ENCODE results near the gene PDE4D.
A peak's percentile ranks its signal among the peaks of the same experiment; 100 is the strongest.

The PDE4D gene

DNA sequence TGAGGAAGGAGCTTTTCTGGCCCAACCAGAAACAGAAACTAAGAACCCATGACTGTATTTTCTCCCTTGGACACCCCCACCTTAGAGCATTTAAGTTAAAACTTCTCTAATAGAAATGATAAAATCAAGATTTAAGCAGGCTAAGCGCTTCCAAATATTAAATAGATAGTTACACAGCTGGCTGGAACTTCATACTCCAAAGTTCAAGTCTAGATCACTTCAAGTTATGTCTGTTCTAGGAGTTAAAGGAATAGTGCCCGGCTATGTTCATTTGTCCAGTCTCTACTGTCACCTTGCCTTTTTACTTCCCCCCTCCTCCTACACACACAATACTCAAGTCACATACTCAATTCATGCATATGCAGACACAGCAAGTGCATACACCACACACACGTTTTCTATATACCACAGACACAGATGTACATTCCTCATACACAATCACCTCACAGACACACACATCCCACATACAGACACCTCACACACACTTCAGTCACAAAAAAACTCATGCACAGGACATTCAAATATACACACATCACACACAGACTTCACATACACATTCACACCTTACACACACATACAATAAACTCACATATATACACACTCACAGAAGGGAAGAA is 237.7 kb downstream of the PDE4D start:
- no peak for DNase-seq
- TF ChIP-seq CTCF (IDR thresholded peaks at IDR 0.05; ENCODE audit: low read depth, low read length): no peak
- Histone ChIP-seq H3K27me3 (ENCODE audit: insufficient read depth, low read depth, severe bottlenecking) (no peaks in the 10 kb centered on the region), H3K36me3 (no peaks in the 10 kb centered on the region), H3K9me3 (ENCODE audit: severe bottlenecking) (no peaks in the 10 kb centered on the region), H3K4me3 (ENCODE audit: low read depth, low read length) (no peak overlapping the region), H3K27ac (no peak overlapping the region)

- Histone ChIP-seq H3K27ac (no peak overlapping the region), H3K36me3 (no peaks in the 10 kb centered on the region), H3K9me3 (ENCODE audit: severe bottlenecking) (no peaks in the 10 kb centered on the region), H3K27me3 (ENCODE audit: insufficient read depth, low read depth, severe bottlenecking) (no peaks in the 10 kb centered on the region), H3K4me3 (ENCODE audit: low read depth, low read length) (no peak overlapping the region)
- DNase-seq: no peak
- TF ChIP-seq CTCF (IDR thresholded peaks at IDR 0.05; ENCODE audit: low read depth, low read length): no peak
Observed at GRCh38 chr5:59654691-59655090, 238.8 kb downstream of the PDE4D start.

DNA sequence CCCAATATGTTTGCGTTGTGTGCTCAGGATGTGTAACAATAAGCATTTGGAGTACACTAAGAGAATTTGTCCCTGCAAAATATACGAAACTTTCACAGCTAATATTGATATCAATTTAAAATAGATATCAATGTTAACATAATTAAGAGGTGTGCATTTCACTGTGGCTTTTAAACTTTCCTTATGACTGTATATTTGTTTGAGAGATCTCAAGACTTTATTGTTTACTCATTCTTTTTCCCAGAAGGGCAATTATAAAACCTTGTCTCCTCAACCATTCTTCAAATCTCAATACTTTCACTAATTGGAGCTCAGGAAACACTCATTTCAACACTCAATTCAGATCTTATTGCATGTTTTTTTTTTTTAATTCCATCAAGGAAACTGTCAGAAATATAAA is 241.1 kb downstream of the PDE4D start:
- Histone ChIP-seq H3K36me3 (no peaks in the 10 kb centered on the region), H3K9me3 (ENCODE audit: severe bottlenecking) (no peaks in the 10 kb centered on the region), H3K27ac (no peak overlapping the region), H3K4me3 (ENCODE audit: low read depth, low read length) (no peak overlapping the region), H3K27me3 (ENCODE audit: insufficient read depth, low read depth, severe bottlenecking) (no peaks in the 10 kb centered on the region)
- DNase-seq: no peak
- no peak for TF ChIP-seq CTCF (IDR thresholded peaks at IDR 0.05; ENCODE audit: low read depth, low read length)

- no peak for TF ChIP-seq CTCF (IDR thresholded peaks at IDR 0.05; ENCODE audit: low read depth, low read length)
- peak; percentile 53 for DNase-seq
- peak overlapping the region; percentile 55 for H3K27ac ChIP-seq
Observed at GRCh38 chr5:59648949-59649921, 244.3 kb downstream of the PDE4D start.

DNA sequence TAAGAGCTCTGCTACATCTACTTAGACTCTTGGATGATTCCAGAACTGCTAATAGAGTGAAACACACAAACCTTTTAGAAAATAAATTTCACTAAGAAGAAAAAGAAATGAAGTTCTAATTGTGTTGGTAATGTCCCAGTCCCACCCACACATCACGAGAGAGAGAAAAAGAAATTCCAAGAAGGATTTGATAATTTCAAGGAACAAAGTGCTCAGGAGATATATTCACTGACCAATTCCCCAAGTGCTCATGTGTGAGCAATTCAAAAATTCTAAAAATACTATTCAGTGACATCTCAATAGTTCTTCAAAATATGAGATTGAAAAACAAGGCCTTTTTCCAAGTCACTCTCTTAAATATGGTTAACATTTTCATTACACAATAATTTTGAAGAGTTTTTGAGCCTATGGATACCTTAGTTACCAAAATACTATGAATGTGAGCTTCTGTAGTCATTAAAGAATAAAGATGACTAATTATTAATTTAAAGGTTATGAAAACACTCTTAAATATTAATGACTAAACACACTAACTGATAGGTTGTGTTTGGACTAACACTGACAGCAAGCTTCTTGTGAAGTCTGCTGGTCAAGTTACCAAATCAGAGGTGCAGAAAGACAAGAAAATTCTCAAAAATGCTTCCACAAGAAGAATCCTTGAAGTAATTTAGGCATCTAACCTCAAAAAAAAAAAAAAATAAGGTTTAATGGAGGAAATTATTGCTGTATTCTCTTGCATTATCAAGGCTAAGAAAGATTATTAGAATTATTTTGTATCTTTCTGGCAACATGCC is 245.3 kb downstream of the PDE4D start:
- H3K9me3 ChIP-seq (ENCODE audit: severe bottlenecking): no peaks in the 10 kb centered on the region
- H3K27me3 ChIP-seq (ENCODE audit: insufficient read depth, low read depth, severe bottlenecking): no peaks in the 10 kb centered on the region
- no peak for TF ChIP-seq CTCF (IDR thresholded peaks at IDR 0.05; ENCODE audit: low read depth, low read length)
- H3K27ac ChIP-seq: no peak overlapping the region
- H3K36me3 ChIP-seq: no peaks in the 10 kb centered on the region
- H3K4me3 ChIP-seq (ENCODE audit: low read depth, low read length): no peak overlapping the region
- no peak for DNase-seq

More at GRCh38 chr5:59648949-59649921, 244.3 kb downstream of the PDE4D start:
- Histone ChIP-seq H3K36me3 (no peaks in the 10 kb centered on the region), H3K9me3 (ENCODE audit: severe bottlenecking) (no peaks in the 10 kb centered on the region), H3K27me3 (ENCODE audit: insufficient read depth, low read depth, severe bottlenecking) (no peaks in the 10 kb centered on the region), H3K4me3 (ENCODE audit: low read depth, low read length) (no peak overlapping the region)
